Upper lobe of left lung (tissue), 6 donors: ENCODE results near the gene CHSY1. TPM values are rescaled to one million over a fixed set of nuclear protein-coding genes. Genes with fewer than 3 reads are reported as not detected.

Source experiments
- ATAC-seq, 2 donors: fragments of 200-7000 bp; cut with Tn5 transposase; one replicate each; pipeline ENCODE4 v1.9.1; 2022; ENCODE audit warnings: mild to moderate bottlenecking in 2 of 2, moderate library complexity in 2 of 2; ENCODE audit not compliant: low FRiP score in 2 of 2
- DNase-seq, 2 donors: peaks; one replicate each; pipeline ENCODE4 v3.0.0-alpha.2; 2019 to 2020
- H3K27ac ChIP-seq, 4 donors: fragments of 200-600 bp; sonication (generic); one replicate each; pipeline ENCODE4 v1.5.1; 2016 to 2019
- H3K27me3 ChIP-seq, 4 donors: fragments of 200-600 bp; sonication (generic); one replicate each; pipeline ENCODE4 v1.5.1; 2017 to 2019
- H3K36me3 ChIP-seq, 4 donors: fragments of 200-600 bp; sonication (generic); one replicate each; pipeline ENCODE4 v1.5.1; 2016 to 2019
- H3K4me1 ChIP-seq, 4 donors: fragments of 200-600 bp; sonication (generic); one replicate each; pipeline ENCODE4 v1.5.1; 2018 to 2019
- H3K4me3 ChIP-seq, 4 donors: fragments of 200-600 bp; sonication (generic); one replicate each; pipeline ENCODE4 v1.5.1; 2017 to 2019; ENCODE audit warnings: mild to moderate bottlenecking in 2 of 4, moderate library complexity in 1 of 4
- H3K9me3 ChIP-seq, 4 donors: fragments of 200-600 bp; sonication (generic); one replicate each; pipeline ENCODE4 v1.5.1; 2018 to 2019
- EP300 ChIP-seq, 4 donors: sonication (generic); formaldehyde crosslinking; IDR thresholded peaks; one replicate each; pipeline ENCODE4 v1.5.1; 2017; ENCODE audit warnings: antibody characterized with exemption in 4 of 4, control low read depth in 2 of 4
- POLR2A ChIP-seq, 4 donors: fragments of 450-650 bp; IDR thresholded peaks; one replicate each; pipeline ENCODE4 v1.5.1; 2016 to 2017; ENCODE audit warnings: antibody characterized with exemption in 4 of 4, mild to moderate bottlenecking in 2 of 4
- POLR2AphosphoS5 ChIP-seq, 2 donors: sonication (generic); formaldehyde crosslinking; IDR thresholded peaks; one replicate each; pipeline ENCODE4 v1.5.1; 2017; ENCODE audit warnings: antibody characterized with exemption in 2 of 2
- WGBS, 2 donors: methylation state at CpG; one replicate each; pipeline ENCODE4 v1.1.5; 2017 to 2018; 5-methylcytosine and 5-hydroxymethylcytosine counted together
- total RNA-seq, 6 donors: library from RNA; depleted of rRNA in 4 of 6; stranded (reverse); fragments of >200 nt in 4 of 6; gene quantifications; one replicate each; pipeline versions ENCODE4 v1.1.0 to v1.2.1, GENCODE V29; 2016 to 2021
- TF ChIP-seq, protein P1 (sequence below), 6 experiments: fragments of 450-650 bp in 4 of 6; fragments of 200-600 bp in 2 of 6; sonication (generic) in 2 of 6; IDR thresholded peaks; one replicate each; pipeline ENCODE4 v1.5.1; 2016 to 2019; ENCODE audit warnings: antibody characterized with exemption in 6 of 6
- donor health status: DM: no; HTN: no; CAD: no; lungs with moderate emphysema.
- donor health status: DM: no; HTN: yes; CAD: no; lungs with severe emphysema.

Gene CHSY1
- total RNA-seq, 6 donors from 2014 or later = 12.4 to 38.3 (median 23.7) TPM

DNA sequence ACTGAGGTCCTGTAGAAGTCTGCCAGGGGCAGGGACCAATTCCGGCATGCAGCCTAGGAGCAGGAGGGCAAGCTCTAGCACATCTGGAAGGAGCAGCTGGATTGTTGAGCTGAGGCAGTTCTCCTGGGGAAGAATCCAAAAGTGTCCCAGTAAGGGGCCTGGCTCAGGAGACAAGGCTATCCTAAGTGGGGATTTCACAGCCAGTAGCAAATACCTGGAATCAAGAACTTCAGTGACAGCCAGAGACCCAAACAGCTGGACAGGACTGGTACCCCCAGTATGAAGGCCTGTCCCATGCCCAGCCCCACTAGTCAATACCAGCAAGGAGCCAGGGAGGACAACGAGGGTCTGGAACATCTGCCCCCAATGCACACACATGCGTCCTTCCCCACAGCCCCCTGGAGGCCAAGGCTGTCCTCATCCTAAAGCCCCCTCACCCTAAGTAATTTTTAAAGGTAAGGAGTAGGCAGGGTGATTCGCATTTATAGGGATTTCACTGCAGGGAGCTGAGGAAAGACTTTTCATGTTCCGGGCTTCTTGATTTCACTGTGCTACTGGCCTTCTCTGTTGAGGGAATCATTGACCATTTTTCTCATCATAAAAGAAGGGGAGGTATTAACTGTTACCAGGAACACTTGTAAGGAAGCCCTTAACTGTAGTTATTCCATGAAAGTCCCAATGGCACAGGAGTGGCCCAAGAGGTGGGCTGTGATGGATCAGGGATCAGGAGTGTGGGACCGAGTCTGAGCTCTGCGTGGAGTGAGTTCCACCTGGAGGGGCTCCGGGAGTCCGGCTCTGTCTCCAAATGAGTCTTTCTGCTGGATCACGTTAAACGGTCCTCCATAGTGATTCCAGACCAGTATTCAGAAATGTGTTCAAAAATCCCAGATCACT, 2.6 kb upstream of the CHSY1 start:
- Histone ChIP-seq H3K36me3 (no peaks in the 10 kb centered on the region), H3K27me3 (no peaks in the 10 kb centered on the region), H3K27ac (no peak overlapping the region), H3K9me3 (no peaks in the 10 kb centered on the region), H3K4me3 (no peak overlapping the region), H3K4me1 (peaks cover 12 to 25% (median 20%) of the 10 kb centered on the region in 4 donors)
- TF ChIP-seq, protein P1, sequence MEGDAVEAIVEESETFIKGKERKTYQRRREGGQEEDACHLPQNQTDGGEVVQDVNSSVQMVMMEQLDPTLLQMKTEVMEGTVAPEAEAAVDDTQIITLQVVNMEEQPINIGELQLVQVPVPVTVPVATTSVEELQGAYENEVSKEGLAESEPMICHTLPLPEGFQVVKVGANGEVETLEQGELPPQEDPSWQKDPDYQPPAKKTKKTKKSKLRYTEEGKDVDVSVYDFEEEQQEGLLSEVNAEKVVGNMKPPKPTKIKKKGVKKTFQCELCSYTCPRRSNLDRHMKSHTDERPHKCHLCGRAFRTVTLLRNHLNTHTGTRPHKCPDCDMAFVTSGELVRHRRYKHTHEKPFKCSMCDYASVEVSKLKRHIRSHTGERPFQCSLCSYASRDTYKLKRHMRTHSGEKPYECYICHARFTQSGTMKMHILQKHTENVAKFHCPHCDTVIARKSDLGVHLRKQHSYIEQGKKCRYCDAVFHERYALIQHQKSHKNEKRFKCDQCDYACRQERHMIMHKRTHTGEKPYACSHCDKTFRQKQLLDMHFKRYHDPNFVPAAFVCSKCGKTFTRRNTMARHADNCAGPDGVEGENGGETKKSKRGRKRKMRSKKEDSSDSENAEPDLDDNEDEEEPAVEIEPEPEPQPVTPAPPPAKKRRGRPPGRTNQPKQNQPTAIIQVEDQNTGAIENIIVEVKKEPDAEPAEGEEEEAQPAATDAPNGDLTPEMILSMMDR (IDR thresholded peaks at IDR 0.05) = no peak
- TF ChIP-seq POLR2A (IDR thresholded peaks at IDR 0.05) = no peak
- no peak for TF ChIP-seq POLR2AphosphoS5 (IDR thresholded peaks at IDR 0.05)
- TF ChIP-seq EP300 (IDR thresholded peaks at IDR 0.05) = no peak
- ATAC-seq (no peak), DNase-seq (no peak)
- 85 to 88% methylated on average over 11 of the region's 11 CpGs for WGBS, 2 donors

DNA sequence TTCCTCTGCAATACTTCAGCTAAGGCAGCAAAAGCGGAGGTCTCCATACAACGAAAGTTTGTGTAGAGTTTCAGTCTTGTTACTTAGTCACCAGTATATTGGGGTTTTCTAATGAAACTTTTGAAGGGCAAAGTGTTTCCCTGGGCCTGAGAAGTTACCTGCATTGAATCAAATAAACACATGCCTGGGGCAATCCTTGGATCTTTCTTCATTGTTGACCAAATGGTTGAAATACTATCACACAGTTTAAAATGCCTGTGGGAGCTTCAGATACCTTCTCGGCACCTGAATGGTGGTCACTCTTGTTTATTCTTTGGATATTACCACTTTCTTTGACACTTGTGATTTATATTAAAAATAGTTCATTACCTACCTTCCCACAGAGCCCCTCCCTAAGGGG, 988 bp upstream of the CHSY1 start:
- ATAC-seq (no peak), DNase-seq (no peak)
- Histone ChIP-seq H3K27ac (peak overlapping the region; percentile 89 to 94 (median 90)), H3K27me3 (no peaks in the 10 kb centered on the region), H3K9me3 (no peaks in the 10 kb centered on the region), H3K4me3 (peak overlapping the region in 3 of 4 donors; percentile 82 to 95 (median 85)), H3K36me3 (no peaks in the 10 kb centered on the region), H3K4me1 (peaks cover 18 to 41% (median 28%) of the 10 kb centered on the region in 4 donors)
- TF ChIP-seq, protein P1 (IDR thresholded peaks at IDR 0.05) = no peak
- no peak for TF ChIP-seq POLR2AphosphoS5 (IDR thresholded peaks at IDR 0.05)
- no peak for TF ChIP-seq POLR2A (IDR thresholded peaks at IDR 0.05)
- TF ChIP-seq EP300 (IDR thresholded peaks at IDR 0.05) = no peak
- WGBS, 2 donors = 51 to 53% methylated on average over 3 of the region's 3 CpGs

DNA sequence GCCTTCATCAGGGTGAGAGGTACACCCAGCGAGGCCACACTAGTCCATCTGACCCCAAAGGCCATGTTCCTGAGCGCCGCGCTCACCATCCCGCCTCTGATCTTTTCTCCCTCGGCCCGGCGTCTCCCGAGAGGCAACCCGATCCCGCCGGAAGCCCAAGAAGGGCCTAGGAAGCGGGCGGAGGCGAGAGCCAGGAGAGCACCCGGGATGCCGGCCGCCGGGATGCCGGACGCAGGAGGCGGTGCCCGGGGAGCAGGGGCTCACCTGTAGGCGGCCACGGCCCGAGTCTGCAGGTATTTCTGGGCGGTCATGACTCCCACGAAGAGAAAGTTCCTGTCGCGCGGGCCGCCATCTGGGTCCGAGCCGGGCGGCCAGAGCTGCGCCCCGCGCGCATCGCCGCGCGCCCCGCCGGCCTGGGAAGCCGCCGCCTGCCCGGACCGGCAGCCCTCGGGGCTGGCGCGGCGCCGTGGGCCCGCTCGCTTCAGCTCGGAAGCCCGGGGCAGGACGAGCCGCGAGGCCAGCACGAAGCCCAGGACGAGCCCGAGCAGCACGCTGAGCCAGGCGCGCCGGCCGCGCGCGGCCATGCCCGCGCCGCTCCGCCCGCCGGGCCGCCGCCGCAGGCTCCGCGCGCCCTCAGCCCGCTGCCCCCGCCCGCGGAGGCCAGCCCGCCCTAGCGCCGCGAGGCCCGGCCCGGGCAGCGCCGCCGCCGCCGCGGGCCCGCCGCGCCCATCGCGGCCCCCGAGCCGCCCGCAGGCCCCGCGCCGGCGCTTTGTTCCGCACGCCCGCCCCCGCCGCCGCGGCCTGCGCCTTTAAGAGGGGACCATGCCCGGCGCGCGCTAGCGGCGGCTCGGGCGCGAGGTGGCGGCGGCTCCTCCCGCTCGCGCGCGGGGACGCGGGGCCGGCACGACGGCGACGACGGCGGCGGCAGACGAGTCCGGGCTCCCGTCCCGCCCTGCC, 697 bp downstream of the CHSY1 start:
- peak; percentile 49 to 90 for DNase-seq
- WGBS, 2 donors = 0% methylated on average over 29 of the region's 150 CpGs; no CpG with 5 or more reads in 1 of the 2 donors

DNA sequence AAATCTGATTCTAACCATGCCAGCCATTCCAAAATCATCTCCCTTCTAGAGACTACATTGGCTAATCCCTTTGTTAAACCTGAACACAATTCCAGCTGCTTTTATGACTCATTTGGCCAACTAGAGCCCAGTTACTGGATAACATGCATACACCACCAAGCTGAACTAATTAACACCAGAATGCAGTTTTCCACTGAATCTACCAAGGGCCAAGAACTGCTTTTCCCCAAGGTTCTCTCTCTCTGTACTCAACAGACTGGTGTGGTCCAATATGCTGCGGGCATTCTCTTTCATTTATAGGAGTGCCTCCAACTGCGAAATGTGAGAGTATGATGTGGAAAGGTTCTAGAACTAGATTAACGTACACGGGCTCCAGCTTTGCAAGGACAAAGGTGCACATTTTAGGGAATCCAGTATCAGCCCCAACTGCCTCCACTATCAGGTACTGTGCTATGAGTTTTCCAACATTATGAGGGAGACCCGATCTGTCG, 1.5 kb downstream of the CHSY1 start:
- peaks cover 32 to 63% (median 38%) of the 10 kb centered on the region in 4 donors for H3K4me1 ChIP-seq
- ATAC-seq (peak in 1 of 2 donors; percentile 35), DNase-seq (no peak)
- H3K4me3 ChIP-seq = peak overlapping the region; percentile 78 to 86 (median 84)
- peak overlapping the region; percentile 67 to 89 (median 83) for H3K27ac ChIP-seq
- H3K36me3 ChIP-seq = no peaks in the 10 kb centered on the region
- no peaks in the 10 kb centered on the region for H3K27me3 ChIP-seq
- WGBS, 2 donors = 4 to 6% methylated on average over 6 of the region's 6 CpGs
- H3K9me3 ChIP-seq = no peaks in the 10 kb centered on the region
- TF ChIP-seq, protein P1 (IDR thresholded peaks at IDR 0.05) = no peak
- no peak for TF ChIP-seq POLR2AphosphoS5 (IDR thresholded peaks at IDR 0.05)
- no peak for TF ChIP-seq POLR2A (IDR thresholded peaks at IDR 0.05)
- no peak for TF ChIP-seq EP300 (IDR thresholded peaks at IDR 0.05)

More for the DNA sequence above, 697 bp downstream of the CHSY1 start:
- TF ChIP-seq, protein P1 (IDR thresholded peaks at IDR 0.05) = peak in 1 of 6 experiments; percentile 42
- TF ChIP-seq POLR2A (IDR thresholded peaks at IDR 0.05) (no peak), EP300 (IDR thresholded peaks at IDR 0.05) (no peak)
- H3K9me3 ChIP-seq = no peaks in the 10 kb centered on the region
- H3K27me3 ChIP-seq = no peaks in the 10 kb centered on the region
- no peaks in the 10 kb centered on the region for H3K36me3 ChIP-seq
- peak overlapping the region; percentile 82 to 95 (median 86) for H3K4me3 ChIP-seq
- ATAC-seq = peak in 1 of 2 donors; percentile 60
- peak overlapping the region; percentile 89 to 94 (median 90) for H3K27ac ChIP-seq
- peaks cover 25 to 55% (median 34%) of the 10 kb centered on the region in 4 donors for H3K4me1 ChIP-seq
